Measurements from ENCODE around the gene MCTP1. TPM values are rescaled to one million over a fixed set of nuclear protein-coding genes. Genes with fewer than 3 reads are reported as not detected.

MCTP1 gene
- total RNA-seq, 1 donor = 5.8 TPM

DNA sequence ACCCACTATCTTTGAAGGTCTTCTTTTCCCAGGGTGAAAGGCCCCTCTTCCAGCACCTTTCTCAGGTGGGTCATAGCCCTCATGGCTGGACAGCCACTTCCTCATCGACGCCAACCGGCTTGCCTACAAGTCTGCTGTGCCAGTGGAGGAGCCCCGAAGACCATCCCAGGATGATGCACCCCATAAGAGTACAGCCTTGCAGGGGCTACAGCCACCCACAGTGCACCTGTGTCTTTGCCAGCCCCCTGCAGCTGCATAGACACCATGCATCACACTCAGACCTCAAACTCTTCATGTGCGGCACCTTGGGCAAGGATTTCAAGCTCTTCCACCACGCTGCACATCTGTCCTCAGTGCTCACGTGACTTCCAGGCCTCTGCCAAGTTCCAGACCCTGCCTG lies 493.1 kb downstream of the MCTP1 start:
- no peak overlapping the region for H3K4me2 ChIP-seq (ENCODE audit: insufficient read depth, low read length)
- peaks cover 15% of the 10 kb centered on the region for H3K4me1 ChIP-seq (ENCODE audit: insufficient read depth, low read length)
- DNase-seq (ENCODE audit: insufficient read length, low spot score, missing footprints) = no peak
- no peaks in the 10 kb centered on the region for H3K27me3 ChIP-seq (ENCODE audit: insufficient read depth, low read length)
- H4K20me1 ChIP-seq (ENCODE audit: insufficient read depth, low read length) = no peaks in the 10 kb centered on the region
- no peak for TF ChIP-seq CTCF (IDR thresholded peaks at IDR 0.05; ENCODE audit: extremely low read depth, low read depth, low read length)
- H3K9me3 ChIP-seq (ENCODE audit: low read depth, low read length) = no peaks in the 10 kb centered on the region
- no peak overlapping the region for H3K4me3 ChIP-seq (ENCODE audit: insufficient read depth, low read length)
- H3K27ac ChIP-seq (ENCODE audit: low read depth, low read length) = no peak overlapping the region
- H2AFZ ChIP-seq (ENCODE audit: low read length) = no peak overlapping the region
- H3K79me2 ChIP-seq (ENCODE audit: insufficient read depth, low read length) = no peaks in the 10 kb centered on the region
- no peaks in the 10 kb centered on the region for H3K36me3 ChIP-seq (ENCODE audit: insufficient read depth, low read length)

DNA sequence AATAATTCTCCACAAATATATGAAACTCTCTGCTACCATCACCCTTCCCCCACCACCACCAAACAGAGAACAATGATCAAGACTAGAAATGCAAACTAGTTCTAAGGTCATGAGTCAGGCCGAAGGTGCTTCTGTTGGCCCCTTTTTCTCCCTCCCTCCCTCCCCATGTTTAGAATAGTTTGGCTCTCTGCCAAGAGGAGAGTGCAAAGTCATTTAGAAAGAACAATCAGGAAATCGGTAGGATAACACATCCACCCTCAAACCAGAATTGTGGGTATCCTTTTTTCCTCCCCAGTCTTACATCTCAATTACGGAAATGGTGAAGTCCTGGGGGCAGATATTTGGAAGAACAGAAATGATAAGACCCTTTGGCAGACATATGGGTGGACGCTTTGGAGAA lies 496.4 kb downstream of the MCTP1 start:
- Histone ChIP-seq H3K9me3 (ENCODE audit: low read depth, low read length) (no peaks in the 10 kb centered on the region), H3K4me2 (ENCODE audit: insufficient read depth, low read length) (no peak overlapping the region), H3K4me1 (ENCODE audit: insufficient read depth, low read length) (peaks cover 6% of the 10 kb centered on the region), H3K4me3 (ENCODE audit: insufficient read depth, low read length) (no peak overlapping the region), H3K27ac (ENCODE audit: low read depth, low read length) (no peak overlapping the region), H2AFZ (ENCODE audit: low read length) (no peak overlapping the region), H3K79me2 (ENCODE audit: insufficient read depth, low read length) (no peaks in the 10 kb centered on the region), H3K27me3 (ENCODE audit: insufficient read depth, low read length) (no peaks in the 10 kb centered on the region), H3K36me3 (ENCODE audit: insufficient read depth, low read length) (no peaks in the 10 kb centered on the region), H4K20me1 (ENCODE audit: insufficient read depth, low read length) (no peaks in the 10 kb centered on the region)
- TF ChIP-seq CTCF (IDR thresholded peaks at IDR 0.05; ENCODE audit: extremely low read depth, low read depth, low read length) = no peak
- peak; percentile 26 for DNase-seq (ENCODE audit: insufficient read length, low spot score, missing footprints)

GRCh38 chr5:94784536-94785505 lies 500.1 kb downstream of the MCTP1 start:
- no peak overlapping the region for H3K27ac ChIP-seq (ENCODE audit: low read depth, low read length)
- peak; percentile 40 for TF ChIP-seq CTCF (IDR thresholded peaks at IDR 0.05; ENCODE audit: extremely low read depth, low read depth, low read length)
- no peaks in the 10 kb centered on the region for H3K9me3 ChIP-seq (ENCODE audit: low read depth, low read length)
- H4K20me1 ChIP-seq (ENCODE audit: insufficient read depth, low read length) = no peaks in the 10 kb centered on the region
- no peak overlapping the region for H3K4me2 ChIP-seq (ENCODE audit: insufficient read depth, low read length)
- DNase-seq (ENCODE audit: insufficient read length, low spot score, missing footprints) = no peak
- H3K4me3 ChIP-seq (ENCODE audit: insufficient read depth, low read length) = no peak overlapping the region
- no peaks in the 10 kb centered on the region for H3K79me2 ChIP-seq (ENCODE audit: insufficient read depth, low read length)
- no peaks in the 10 kb centered on the region for H3K4me1 ChIP-seq (ENCODE audit: insufficient read depth, low read length)
- peaks cover 12% of the 10 kb centered on the region for H3K27me3 ChIP-seq (ENCODE audit: insufficient read depth, low read length)
- H3K36me3 ChIP-seq (ENCODE audit: insufficient read depth, low read length) = no peaks in the 10 kb centered on the region
- no peak overlapping the region for H2AFZ ChIP-seq (ENCODE audit: low read length)

DNA sequence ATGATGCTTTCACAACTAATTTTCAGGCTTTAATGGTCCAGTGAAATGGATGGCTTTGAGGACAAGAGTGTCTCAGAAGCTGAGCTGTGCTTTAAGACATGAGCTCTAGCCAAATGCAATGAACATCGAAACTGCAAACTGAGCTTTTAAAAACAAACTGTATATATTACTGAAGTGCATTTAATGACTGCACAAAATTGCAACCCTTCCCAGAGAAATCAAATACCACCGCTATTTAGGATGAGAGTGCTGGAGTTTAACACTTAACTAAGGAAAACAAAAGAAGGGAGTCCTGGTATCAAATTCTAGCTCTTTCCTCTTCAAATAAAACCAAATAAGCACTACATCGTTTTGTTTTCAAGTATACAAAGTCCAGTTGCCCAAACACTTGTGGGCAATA lies 502.5 kb downstream of the MCTP1 start:
- no peak for TF ChIP-seq CTCF (IDR thresholded peaks at IDR 0.05; ENCODE audit: extremely low read depth, low read depth, low read length)
- H3K36me3 ChIP-seq (ENCODE audit: insufficient read depth, low read length) = no peaks in the 10 kb centered on the region
- no peak overlapping the region for H3K4me3 ChIP-seq (ENCODE audit: insufficient read depth, low read length)
- no peak overlapping the region for H3K4me2 ChIP-seq (ENCODE audit: insufficient read depth, low read length)
- H3K9me3 ChIP-seq (ENCODE audit: low read depth, low read length) = no peaks in the 10 kb centered on the region
- no peak overlapping the region for H2AFZ ChIP-seq (ENCODE audit: low read length)
- no peak overlapping the region for H3K27ac ChIP-seq (ENCODE audit: low read depth, low read length)
- H4K20me1 ChIP-seq (ENCODE audit: insufficient read depth, low read length) = no peaks in the 10 kb centered on the region
- H3K4me1 ChIP-seq (ENCODE audit: insufficient read depth, low read length) = no peaks in the 10 kb centered on the region
- no peaks in the 10 kb centered on the region for H3K79me2 ChIP-seq (ENCODE audit: insufficient read depth, low read length)
- no peak for DNase-seq (ENCODE audit: insufficient read length, low spot score, missing footprints)
- H3K27me3 ChIP-seq (ENCODE audit: insufficient read depth, low read length) = peaks cover 12% of the 10 kb centered on the region

Measured in osteoblast (primary cell).